ENCODE results near the gene NSRP1.

- peak in 1 of 2 donors; percentile 43 for TF ChIP-seq CTCF (IDR thresholded peaks at IDR 0.05)
- TF ChIP-seq POLR2AphosphoS5 (IDR thresholded peaks at IDR 0.05), result no peak
- no peak for TF ChIP-seq EP300 (IDR thresholded peaks at IDR 0.05)
- TF ChIP-seq POLR2A (IDR thresholded peaks at IDR 0.05), result no peak
Measured at GRCh38 chr17:30095507-30096244, 20.9 kb upstream of the NSRP1 start.
